Measurements from ENCODE around the gene BPHL.

GRCh38 chr6:3140201-3140600 is 21.7 kb downstream of the BPHL start:
- TF ChIP-seq GATA2 (IDR thresholded peaks at IDR 0.05; ENCODE audit: low read depth, low read length) (no peak), GATA3 (IDR thresholded peaks at IDR 0.05; ENCODE audit: low read depth, low read length) (no peak)
